ENCODE measurements around the gene MYOCD.

Gene MYOCD

GRCh38 chr17:12644623-12645022, 21.1 kb upstream of the MYOCD start:
- no peak for DNase-seq

DNA sequence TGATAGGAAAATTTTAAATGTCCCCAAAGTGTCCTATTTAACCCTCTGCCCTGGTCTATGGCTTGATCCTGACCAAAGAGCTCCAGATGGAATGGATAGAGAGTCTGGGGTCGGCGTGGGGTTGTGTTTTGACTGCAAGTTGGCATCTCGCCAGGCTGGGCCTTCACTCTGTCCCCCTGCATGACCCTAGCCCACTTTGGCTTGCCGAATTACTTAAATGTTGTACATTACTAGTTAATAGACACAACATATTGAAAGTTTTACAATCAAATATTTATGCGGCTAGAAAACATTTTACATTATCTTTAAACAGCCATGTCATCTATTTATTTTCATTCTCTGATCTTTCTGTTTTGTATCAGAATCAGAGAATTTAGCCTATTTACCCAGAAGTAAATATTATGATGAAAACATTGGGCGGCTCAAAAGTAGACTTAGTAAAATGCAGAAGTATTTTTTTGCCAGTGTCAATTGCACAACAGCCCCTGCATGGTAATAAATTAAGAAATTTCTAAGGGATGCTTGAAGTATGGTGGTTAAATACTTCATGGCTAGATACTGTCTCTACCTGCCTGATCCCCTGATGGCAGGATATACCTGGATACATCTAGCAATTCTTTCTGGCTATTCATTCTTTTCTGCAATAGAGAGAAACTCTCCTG, 18.8 kb upstream of the MYOCD start:
- no peak for DNase-seq

DNA sequence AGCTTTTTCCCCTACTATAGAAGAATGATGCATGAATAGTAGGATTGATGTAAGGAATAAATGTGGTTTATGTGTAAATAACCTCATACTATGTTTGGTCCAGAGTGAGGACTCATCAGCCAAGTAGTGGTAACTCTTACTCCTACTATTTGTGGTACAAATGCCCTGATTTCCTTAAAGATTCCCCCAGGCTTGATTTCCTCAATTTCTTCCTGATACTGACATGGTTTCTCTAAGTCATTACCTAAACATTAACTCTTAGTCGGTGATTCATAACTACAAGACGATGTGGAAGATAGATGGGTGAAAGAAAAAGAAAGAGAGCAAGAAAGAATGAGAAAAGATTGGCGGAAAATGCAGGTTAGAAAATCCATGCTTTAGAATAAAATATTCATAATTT, 17.2 kb upstream of the MYOCD start:
- no peak for DNase-seq

- no peak for DNase-seq
Measured at GRCh38 chr17:12655936-12656335, 9.8 kb upstream of the MYOCD start.

DNA sequence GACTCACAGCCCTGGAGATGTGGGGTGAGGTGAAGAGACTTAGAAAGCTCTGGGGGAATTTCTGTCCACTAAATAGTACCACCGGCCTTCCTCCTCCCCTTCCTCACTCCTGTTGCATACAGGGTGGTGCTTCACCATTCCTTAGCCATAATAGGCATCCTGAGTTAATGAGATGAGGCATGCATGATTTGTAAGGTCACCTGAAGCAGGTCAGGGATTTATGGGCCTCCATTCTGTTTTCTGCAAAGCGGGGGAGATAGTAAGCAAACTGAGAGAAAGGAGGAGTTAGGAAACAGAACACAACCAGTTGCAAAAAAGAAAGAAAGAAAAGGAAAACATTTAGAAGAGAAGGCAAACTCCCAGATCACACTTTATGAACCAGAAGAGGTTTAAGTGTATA, 9.3 kb upstream of the MYOCD start:
- DNase-seq: no peak

DNA sequence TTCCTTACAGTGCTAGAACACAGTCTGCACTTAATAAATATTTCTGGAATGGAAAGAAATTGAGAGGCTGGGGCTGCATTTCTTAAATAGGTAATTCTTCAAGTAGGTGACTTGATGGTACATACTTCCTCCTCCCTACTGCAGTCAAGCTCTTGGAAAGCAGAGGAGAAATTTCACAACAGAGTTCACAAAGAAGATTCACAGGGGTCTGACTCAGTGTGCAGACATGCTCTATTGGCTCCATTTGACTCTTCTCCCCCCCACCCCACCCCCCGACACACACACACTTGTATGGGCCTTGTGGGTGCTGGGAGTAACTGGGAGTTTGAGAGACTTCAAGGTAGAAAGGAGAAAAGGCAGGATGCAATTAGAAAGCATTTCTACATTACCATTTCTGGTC, 6.2 kb upstream of the MYOCD start:
- no peak for DNase-seq

DNA sequence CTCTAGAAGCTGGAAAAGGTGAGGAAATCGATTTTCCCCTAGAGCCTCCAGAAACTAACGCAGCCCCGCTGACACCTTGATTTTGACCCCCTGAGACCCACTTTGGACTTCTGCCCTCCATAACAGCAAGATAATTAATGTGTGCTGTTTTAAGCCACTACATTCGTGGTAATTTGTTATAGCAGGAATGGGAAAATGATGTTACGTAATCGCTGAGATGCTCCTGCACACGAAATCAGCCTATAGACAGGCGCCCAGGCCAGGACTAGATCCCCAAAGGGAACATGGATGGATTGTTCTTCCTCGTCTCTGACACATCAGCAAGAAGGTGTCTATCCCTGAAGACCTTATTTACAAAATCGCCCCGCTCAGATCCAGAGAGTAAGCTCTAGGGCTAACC, 1.4 kb upstream of the MYOCD start:
- DNase-seq: no peak

GRCh38 chr17:12664894-12665262, 812 bp upstream of the MYOCD start:
- no peak for DNase-seq

DNA sequence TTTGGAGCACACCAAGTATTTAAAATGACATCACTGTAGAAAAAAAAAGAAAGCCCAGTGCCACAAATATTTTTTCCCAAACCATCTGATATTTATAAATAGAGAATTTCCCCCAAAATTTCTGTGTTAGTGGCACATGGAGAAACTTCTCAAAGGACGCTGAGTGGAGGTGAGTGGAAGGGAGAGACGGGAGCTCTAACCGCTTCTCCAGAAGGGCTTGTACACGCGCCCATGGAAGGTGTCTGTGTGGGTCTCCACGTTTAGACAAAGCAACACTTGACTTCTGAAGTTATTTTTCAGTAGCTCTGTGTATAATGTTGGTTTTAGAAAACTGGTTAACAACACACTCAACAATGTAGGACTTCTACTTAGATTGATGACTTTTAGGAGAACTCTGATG, 1.0 kb downstream of the MYOCD start:
- no peak for DNase-seq

GRCh38 chr17:12667299-12667958, 1.7 kb downstream of the MYOCD start:
- DNase-seq: no peak

- no peak for DNase-seq
Measured at GRCh38 chr17:12671906-12672305, 6.2 kb downstream of the MYOCD start.

- no peak for DNase-seq
Measured at GRCh38 chr17:12672947-12673346, 7.3 kb downstream of the MYOCD start.

DNA sequence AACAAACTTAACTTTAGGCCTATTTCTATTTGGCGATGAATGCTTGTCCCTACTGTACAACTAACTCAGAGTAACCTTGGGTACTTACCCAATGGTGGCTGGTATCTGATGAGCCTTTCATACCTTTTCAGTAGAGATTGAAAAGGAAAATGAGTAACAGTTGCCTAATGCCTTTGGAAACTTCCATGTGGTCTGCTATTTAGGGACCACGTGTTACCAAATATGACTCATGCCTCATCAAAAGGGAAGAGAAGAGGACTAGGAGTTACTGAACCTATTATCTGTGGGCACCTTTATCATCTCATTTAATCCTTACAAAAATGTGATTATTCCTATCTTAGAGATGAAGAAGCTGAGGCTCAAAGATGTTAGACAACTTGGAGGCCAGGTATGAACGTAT, 8.1 kb downstream of the MYOCD start:
- no peak for DNase-seq

GRCh38 chr17:12680407-12680897, 14.8 kb downstream of the MYOCD start:
- DNase-seq: no peak

GRCh38 chr17:12680993-12681392, 15.3 kb downstream of the MYOCD start:
- no peak for DNase-seq

DNA sequence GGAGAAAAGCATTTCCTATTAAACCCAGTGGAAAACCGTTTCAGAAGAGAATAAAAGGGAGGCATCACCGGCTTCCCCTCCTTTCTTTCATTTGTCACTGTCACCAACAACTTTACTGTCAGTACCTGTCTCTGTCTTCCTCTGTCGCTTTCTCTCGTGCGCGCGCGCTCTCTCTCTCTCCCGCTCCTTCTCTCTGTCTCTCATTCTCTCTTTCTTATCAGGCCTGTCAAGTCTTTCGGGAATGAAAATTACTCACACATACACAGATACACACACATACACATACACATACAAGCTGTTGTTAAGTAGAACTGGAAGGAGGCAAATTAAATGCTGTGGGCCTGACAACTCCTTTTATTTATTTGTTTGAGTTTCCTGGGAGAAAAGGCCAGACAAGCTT, 17.6 kb downstream of the MYOCD start:
- DNase-seq: no peak

DNA sequence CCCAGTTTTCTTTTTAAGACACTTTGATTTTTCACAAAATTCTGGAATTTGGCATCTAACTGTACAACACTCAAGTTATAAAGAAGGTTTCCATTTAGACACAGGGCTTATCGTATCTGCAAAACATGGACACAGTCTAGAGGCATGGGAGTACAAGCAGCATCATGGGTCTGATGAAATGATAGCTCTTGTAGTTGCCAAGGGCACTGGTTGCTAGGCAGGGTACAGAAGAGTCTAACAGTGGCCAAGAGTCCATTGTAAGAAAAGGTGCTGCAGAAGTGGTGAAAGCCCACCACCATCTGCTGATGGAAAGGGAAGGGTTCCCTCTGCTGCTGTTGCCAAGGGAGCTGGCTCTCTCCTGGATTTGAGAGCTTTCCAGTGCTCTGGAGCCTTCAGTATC, 20.8 kb downstream of the MYOCD start:
- no peak for DNase-seq

- no peak for DNase-seq
Measured at GRCh38 chr17:12688382-12688781, 22.7 kb downstream of the MYOCD start.

DNA sequence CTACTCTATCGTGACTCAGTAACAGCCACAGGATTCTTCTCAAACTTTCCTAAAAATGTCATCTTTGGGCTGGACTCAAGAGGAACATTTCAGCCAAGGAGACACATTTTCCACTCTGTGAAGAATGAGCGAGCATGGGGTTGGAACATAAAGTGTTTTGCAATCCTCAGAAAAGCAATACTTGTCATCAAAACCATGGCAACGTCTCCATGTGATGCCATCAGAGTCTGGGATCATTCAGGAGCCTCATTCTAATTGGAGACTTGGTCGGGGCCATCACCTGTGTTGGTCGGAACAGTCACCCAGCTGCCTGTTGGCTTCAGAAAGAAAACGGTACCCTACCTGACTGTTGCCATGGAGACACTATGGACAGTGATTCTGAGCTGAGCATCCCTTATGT, 25.5 kb downstream of the MYOCD start:
- no peak for DNase-seq

DNA sequence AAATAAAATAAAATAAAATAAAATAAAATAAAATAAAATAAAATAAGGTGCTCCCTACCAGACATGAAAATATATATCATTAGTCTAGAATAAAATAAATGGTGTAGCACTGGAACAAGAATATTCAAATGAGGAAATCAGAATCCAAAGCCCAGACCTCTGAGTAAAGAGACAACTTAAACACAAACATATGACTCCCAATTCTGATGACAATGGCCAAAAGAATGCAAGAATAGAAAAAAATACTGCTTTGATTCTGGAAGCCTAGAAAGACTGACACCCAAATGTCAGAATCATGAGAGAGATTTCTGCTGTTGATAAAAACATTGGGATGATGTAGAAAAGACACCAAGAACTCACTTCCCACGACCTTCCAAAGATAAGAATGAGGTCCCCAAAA, 27.9 kb downstream of the MYOCD start:
- no peak for DNase-seq

- no peak for DNase-seq
Measured at GRCh38 chr17:12706070-12706469, 40.4 kb downstream of the MYOCD start.

DNA sequence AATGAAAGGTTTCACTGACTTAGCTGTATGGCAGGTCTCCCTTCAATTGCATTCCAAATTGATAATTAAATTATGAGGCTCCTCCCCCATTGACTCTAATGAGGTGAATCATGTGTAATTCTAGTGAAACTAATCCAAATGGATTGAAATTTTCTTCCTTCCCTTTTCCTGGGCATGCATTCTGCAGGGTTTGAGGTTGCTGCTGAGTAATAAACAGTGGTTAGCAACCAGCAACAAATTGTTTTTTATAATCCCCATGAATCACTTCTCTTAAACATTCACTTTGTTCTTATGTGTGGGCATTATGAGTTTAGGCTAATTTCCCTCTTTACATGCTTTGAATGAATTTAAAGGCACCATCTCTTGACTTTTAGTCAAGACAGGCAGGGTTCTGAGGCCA, 43.4 kb downstream of the MYOCD start:
- no peak for DNase-seq

DNA sequence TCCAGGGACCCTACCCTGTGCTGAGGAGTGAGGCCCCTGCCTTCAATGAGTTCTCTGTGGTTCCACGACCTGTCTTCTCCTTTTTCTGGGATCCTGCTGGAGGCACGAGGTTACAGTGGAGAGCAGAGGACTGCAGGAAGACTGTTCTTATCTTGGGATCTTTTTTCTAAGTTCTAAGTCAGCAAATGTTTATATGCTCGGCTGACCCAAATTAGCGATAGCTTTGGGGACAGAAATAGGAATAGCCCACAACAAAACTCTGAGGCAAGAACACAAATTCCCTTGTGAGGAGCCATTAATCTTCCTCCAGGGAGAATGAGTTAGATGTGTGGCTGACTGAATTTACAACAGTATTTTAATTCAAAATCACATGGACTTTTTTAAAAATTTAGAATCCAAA, 46.7 kb downstream of the MYOCD start:
- DNase-seq: no peak

DNA sequence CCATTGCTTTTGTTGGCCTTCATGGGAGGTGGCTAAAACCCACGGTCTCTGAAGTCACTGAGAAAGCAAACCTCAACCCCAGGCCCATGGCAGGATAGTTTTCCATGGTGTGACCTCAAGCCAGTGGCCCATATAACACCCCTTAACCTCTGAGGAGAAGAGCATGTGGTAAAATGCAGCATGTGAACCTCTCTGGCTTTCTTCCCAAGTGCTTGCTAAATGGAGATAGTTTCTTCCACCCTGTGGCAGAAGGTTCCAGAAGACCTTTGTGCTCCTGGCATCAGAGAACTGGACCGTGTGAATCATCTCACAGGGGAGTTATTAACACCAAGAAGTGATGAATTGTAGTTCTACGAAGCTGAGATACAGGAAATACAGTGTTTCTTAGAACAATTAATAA, 47.3 kb downstream of the MYOCD start:
- DNase-seq: no peak

DNA sequence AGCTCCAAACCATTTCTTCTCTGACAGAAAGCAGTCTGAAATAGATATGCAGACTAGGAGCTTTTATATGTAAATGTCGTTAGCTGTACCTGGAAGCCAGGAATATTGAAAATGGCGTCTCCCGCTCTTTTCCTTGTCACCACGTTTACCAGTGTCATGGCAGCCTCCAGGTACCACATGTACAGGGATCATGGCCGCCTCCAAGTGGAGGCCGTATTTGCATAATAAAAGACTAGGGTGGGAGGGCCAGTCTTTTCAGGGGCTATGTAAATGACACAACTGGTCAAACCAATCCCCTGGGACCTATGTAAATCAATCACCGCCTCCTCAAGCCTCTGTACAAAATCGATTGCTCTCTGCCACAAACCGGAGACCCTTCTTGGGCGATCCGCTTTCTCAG, 54.3 kb downstream of the MYOCD start:
- DNase-seq: no peak
